GM18861 (cell line): ENCODE data around the gene RPP14.

Experiments used
- ATAC-seq: cut with Tn5 transposase; IDR thresholded peaks from one replicate; pipeline ENCODE4 v1.9.1; 2021; ENCODE audit not compliant: unreplicated experiment

Gene RPP14

GRCh38 chr3:58291671-58292338 is 14.2 kb upstream of the RPP14 start:
- no peak for ATAC-seq

- no peak for ATAC-seq
These were observed 13.2 kb upstream of the RPP14 start for GRCh38 chr3:58292866-58293265.

GRCh38 chr3:58293516-58293915 is 12.5 kb upstream of the RPP14 start:
- no peak for ATAC-seq

GRCh38 chr3:58296269-58296668 is 9.8 kb upstream of the RPP14 start:
- no peak for ATAC-seq

- no peak for ATAC-seq
These were observed 9.2 kb upstream of the RPP14 start for GRCh38 chr3:58296843-58297242.

GRCh38 chr3:58298190-58298589 is 7.9 kb upstream of the RPP14 start:
- no peak for ATAC-seq

GRCh38 chr3:58299075-58299474 is 7.0 kb upstream of the RPP14 start:
- ATAC-seq = no peak

- ATAC-seq = no peak
These were observed 6.1 kb upstream of the RPP14 start for GRCh38 chr3:58299839-58300516.

- no peak for ATAC-seq
These were observed 1.7 kb downstream of the RPP14 start for GRCh38 chr3:58307639-58308215.

GRCh38 chr3:58308728-58309127 is 2.7 kb downstream of the RPP14 start:
- no peak for ATAC-seq

- ATAC-seq = no peak
These were observed 11.8 kb downstream of the RPP14 start for GRCh38 chr3:58317811-58318210.

GRCh38 chr3:58321791-58322190 is 15.7 kb downstream of the RPP14 start:
- no peak for ATAC-seq

GRCh38 chr3:58322793-58323192 is 16.7 kb downstream of the RPP14 start:
- ATAC-seq = no peak

GRCh38 chr3:58323529-58324390 is 17.7 kb downstream of the RPP14 start:
- no peak for ATAC-seq

GRCh38 chr3:58324391-58325390 is 18.6 kb downstream of the RPP14 start:
- no peak for ATAC-seq

- ATAC-seq = no peak
These were observed 19.5 kb downstream of the RPP14 start for GRCh38 chr3:58325525-58325992.

- no peak for ATAC-seq
These were observed 20.3 kb downstream of the RPP14 start for GRCh38 chr3:58326267-58326900.

- no peak for ATAC-seq
These were observed 23.3 kb downstream of the RPP14 start for GRCh38 chr3:58329150-58329921.

- no peak for ATAC-seq
These were observed 23.9 kb downstream of the RPP14 start for GRCh38 chr3:58329922-58330413.
